ENCODE data around the gene MZF1.
"Not testable (repeated sequence)": the region's sequence is repeated elsewhere in the genome, so short reads cannot be mapped to it uniquely, and the experiment has no call there.

MZF1 gene

GRCh38 chr19:58577581-58577980, 4.4 kb upstream of the MZF1 start:
- H3K4me1 Mint-ChIP-seq = peaks cover 41% of the 10 kb centered on the region

GRCh38 chr19:58575183-58576041, 2.3 kb upstream of the MZF1 start:
- Mint-ChIP-seq H3K27me3 (no peaks in the 10 kb centered on the region), H3K9me3 (no peaks in the 10 kb centered on the region), H3K27ac (ENCODE audit: low read depth) (peak overlapping the region; percentile 100), H3K4me1 (peaks cover 42% of the 10 kb centered on the region), H3K4me3 (peak overlapping the region; percentile 87), H3K36me3 (ENCODE audit: insufficient read depth) (peaks cover 20% of the 10 kb centered on the region)
- DNase-seq (ENCODE audit: low spot score in 2 of 2) (peak; percentile 58), ATAC-seq (replicated peaks; ENCODE audit: extremely low read depth, poor library complexity, severe bottlenecking) (peak; percentile 22)

More at GRCh38 chr19:58577581-58577980, 4.4 kb upstream of the MZF1 start:
- H3K27me3 Mint-ChIP-seq; ATAC-seq (replicated peaks; ENCODE audit: extremely low read depth, poor library complexity, severe bottlenecking); H3K9me3 Mint-ChIP-seq; H3K4me3 Mint-ChIP-seq: not testable (repeated sequence)
- Mint-ChIP-seq H3K36me3 (ENCODE audit: insufficient read depth) (peaks cover 27% of the 10 kb centered on the region), H3K27ac (ENCODE audit: low read depth) (peak overlapping the region; percentile 79)
- DNase-seq (ENCODE audit: low spot score in 2 of 2) = peak in 1 of 2 donors; percentile 3

DNA sequence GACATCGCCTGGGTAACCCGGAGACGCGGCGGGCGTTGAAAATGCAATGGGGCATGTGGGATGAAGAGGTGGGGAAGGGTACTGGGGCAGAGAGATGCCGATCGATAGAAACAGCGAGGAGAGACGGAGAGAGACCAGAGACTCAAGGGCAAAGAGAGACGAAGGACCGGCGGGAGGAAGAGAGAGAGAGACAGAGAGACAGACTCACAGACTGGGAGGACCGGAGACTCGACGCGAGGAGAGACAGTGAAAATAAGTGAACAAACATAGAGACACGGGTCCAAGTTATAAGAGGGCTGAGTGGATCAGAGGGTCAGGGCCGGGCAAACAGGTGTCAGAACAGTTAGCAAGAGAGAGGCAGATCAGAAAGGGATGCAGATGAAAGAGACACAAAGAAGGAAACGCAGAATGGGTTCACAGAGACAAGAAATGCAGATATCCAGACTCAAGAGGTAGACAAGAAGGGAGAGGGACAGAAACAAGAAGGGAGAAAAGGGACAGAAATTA, 576 bp upstream of the MZF1 start:
- Mint-ChIP-seq H3K27me3 (no peaks in the 10 kb centered on the region), H3K27ac (ENCODE audit: low read depth) (peak overlapping the region; percentile 100), H3K36me3 (ENCODE audit: insufficient read depth) (peaks cover 17% of the 10 kb centered on the region), H3K4me3 (peak overlapping the region; percentile 87), H3K4me1 (peaks cover 34% of the 10 kb centered on the region), H3K9me3 (no peaks in the 10 kb centered on the region)
- no peak for ATAC-seq (replicated peaks; ENCODE audit: extremely low read depth, poor library complexity, severe bottlenecking)
- no peak for DNase-seq (ENCODE audit: low spot score in 2 of 2)

DNA sequence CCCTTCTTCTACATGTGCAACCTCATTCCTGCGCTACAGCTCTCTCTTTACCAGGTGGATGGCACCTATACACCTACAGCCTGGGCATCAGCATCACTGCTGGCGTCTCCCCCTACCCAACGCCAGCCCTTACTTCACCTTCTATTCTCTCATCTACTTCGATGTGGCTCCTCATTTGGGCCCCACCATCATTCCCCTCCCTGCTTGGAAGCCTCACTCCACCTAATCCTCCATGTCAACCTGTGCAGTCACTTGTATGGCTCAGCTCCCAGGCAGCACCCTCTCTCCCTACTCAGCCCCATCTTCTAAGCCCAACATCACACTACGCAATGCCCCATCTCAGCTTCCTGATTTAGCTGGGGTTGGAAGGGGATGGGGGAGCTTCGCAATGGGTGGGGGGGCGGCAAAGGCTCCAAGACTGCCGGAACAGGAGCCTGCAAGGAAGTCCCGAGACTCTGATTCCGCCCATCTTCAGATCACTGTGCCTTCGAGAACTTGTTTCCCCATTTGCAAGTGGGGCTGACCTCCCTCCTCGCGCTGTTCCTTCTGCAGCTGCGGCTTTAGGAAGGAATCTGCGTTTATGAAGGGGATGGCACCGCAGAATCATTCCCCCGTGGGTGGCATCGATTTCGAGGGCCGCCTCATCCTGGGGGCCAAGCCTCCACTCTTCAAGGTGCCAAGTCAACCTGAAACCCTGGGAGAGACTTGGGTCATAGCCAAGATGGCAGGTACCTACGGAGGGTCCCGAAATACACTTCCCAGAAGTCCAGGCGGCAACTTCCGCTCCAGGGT, 913 bp downstream of the MZF1 start:
- H3K36me3 Mint-ChIP-seq (ENCODE audit: insufficient read depth) = peaks cover 17% of the 10 kb centered on the region
- H3K9me3 Mint-ChIP-seq = no peaks in the 10 kb centered on the region
- DNase-seq (ENCODE audit: low spot score in 2 of 2) (no peak), ATAC-seq (replicated peaks; ENCODE audit: extremely low read depth, poor library complexity, severe bottlenecking) (no peak)
- H3K27me3 Mint-ChIP-seq = no peaks in the 10 kb centered on the region
- H3K4me1 Mint-ChIP-seq = peaks cover 37% of the 10 kb centered on the region
- peak overlapping the region; percentile 87 for H3K4me3 Mint-ChIP-seq
- peak overlapping the region; percentile 100 for H3K27ac Mint-ChIP-seq (ENCODE audit: low read depth)

DNA sequence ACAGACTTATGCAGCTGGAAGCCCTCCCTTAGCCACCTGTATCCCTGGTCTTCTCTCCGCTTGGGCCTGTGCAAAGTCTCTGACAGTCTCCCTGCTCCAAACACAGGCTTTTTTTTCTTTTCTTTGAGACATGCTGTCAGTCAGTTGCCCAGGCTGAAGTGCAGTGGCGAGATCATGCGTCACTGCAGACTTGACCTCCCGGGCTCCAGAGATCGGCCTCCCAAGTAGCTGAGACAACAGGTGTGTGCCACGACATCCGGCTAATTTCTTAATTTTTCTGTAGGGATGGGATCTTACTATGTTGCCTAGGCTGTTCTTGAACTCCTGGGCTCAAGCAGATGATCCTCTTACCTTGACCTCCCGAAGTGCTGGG, 1.6 kb downstream of the MZF1 start:
- ATAC-seq (replicated peaks; ENCODE audit: extremely low read depth, poor library complexity, severe bottlenecking) (no peak), DNase-seq (ENCODE audit: low spot score in 2 of 2) (no peak)
- Mint-ChIP-seq H3K9me3 (no peaks in the 10 kb centered on the region), H3K27ac (ENCODE audit: low read depth) (no peak overlapping the region), H3K4me3 (no peak overlapping the region), H3K27me3 (no peaks in the 10 kb centered on the region), H3K36me3 (ENCODE audit: insufficient read depth) (peaks cover 17% of the 10 kb centered on the region), H3K4me1 (peaks cover 37% of the 10 kb centered on the region)

GRCh38 chr19:58570770-58571574, 2.2 kb downstream of the MZF1 start:
- Mint-ChIP-seq H3K27me3 (no peaks in the 10 kb centered on the region), H3K27ac (ENCODE audit: low read depth) (no peak overlapping the region), H3K4me1 (peaks cover 36% of the 10 kb centered on the region), H3K4me3 (no peak overlapping the region), H3K9me3 (no peaks in the 10 kb centered on the region), H3K36me3 (ENCODE audit: insufficient read depth) (peaks cover 20% of the 10 kb centered on the region)
- no peak for ATAC-seq (replicated peaks; ENCODE audit: extremely low read depth, poor library complexity, severe bottlenecking)
- DNase-seq (ENCODE audit: low spot score in 2 of 2) = no peak

- Mint-ChIP-seq H3K9me3 (no peaks in the 10 kb centered on the region), H3K27ac (ENCODE audit: low read depth) (no peak overlapping the region), H3K36me3 (ENCODE audit: insufficient read depth) (peaks cover 17% of the 10 kb centered on the region), H3K4me3 (no peak overlapping the region), H3K4me1 (peaks cover 32% of the 10 kb centered on the region), H3K27me3 (no peaks in the 10 kb centered on the region)
- ATAC-seq (replicated peaks; ENCODE audit: extremely low read depth, poor library complexity, severe bottlenecking) = no peak
- no peak for DNase-seq (ENCODE audit: low spot score in 2 of 2)
Observed at GRCh38 chr19:58569943-58570670, 3.0 kb downstream of the MZF1 start.

- no peak for DNase-seq (ENCODE audit: low spot score in 2 of 2)
- no peak overlapping the region for H3K27ac Mint-ChIP-seq (ENCODE audit: low read depth)
- no peak overlapping the region for H3K4me3 Mint-ChIP-seq
- no peaks in the 10 kb centered on the region for H3K9me3 Mint-ChIP-seq
- peaks cover 16% of the 10 kb centered on the region for H3K36me3 Mint-ChIP-seq (ENCODE audit: insufficient read depth)
- ATAC-seq (replicated peaks; ENCODE audit: extremely low read depth, poor library complexity, severe bottlenecking) = no peak
- no peaks in the 10 kb centered on the region for H3K27me3 Mint-ChIP-seq
- H3K4me1 Mint-ChIP-seq = peaks cover 32% of the 10 kb centered on the region
Observed at GRCh38 chr19:58569191-58569942, 3.8 kb downstream of the MZF1 start.

- Mint-ChIP-seq H3K4me3 (no peak overlapping the region), H3K27me3 (no peaks in the 10 kb centered on the region), H3K4me1 (peaks cover 30% of the 10 kb centered on the region), H3K27ac (ENCODE audit: low read depth) (peak overlapping the region; percentile 29), H3K9me3 (no peaks in the 10 kb centered on the region), H3K36me3 (ENCODE audit: insufficient read depth) (peaks cover 16% of the 10 kb centered on the region)
- ATAC-seq (replicated peaks; ENCODE audit: extremely low read depth, poor library complexity, severe bottlenecking) (no peak), DNase-seq (ENCODE audit: low spot score in 2 of 2) (no peak)
Observed at GRCh38 chr19:58568453-58569130, 4.5 kb downstream of the MZF1 start.

DNA sequence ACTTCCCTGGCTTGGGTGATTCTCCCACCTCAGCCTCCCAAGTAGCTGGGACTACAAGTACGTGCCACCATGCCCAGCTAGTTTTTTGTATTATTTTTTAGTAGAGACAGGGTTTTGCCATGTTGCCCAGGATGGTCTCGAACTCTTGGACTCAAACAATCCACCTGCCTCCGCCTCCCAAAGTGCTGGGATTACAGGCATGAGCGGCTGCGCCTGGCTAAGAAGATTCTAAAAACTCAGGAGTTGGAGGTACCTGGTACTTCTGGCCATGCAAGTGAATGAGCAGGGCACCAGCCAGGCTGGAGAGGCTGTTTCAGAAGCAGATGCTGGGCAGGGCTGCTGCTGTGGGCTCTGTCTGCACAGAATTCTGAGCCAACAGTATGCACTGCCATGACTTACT, 6.1 kb downstream of the MZF1 start:
- H3K27me3 Mint-ChIP-seq = no peaks in the 10 kb centered on the region
- no peaks in the 10 kb centered on the region for H3K9me3 Mint-ChIP-seq
- no peak overlapping the region for H3K27ac Mint-ChIP-seq (ENCODE audit: low read depth)
- H3K36me3 Mint-ChIP-seq (ENCODE audit: insufficient read depth) = peaks cover 11% of the 10 kb centered on the region
- ATAC-seq (replicated peaks; ENCODE audit: extremely low read depth, poor library complexity, severe bottlenecking) (no peak), DNase-seq (ENCODE audit: low spot score in 2 of 2) (no peak)
- H3K4me1 Mint-ChIP-seq = peaks cover 23% of the 10 kb centered on the region
- H3K4me3 Mint-ChIP-seq = no peak overlapping the region

DNA sequence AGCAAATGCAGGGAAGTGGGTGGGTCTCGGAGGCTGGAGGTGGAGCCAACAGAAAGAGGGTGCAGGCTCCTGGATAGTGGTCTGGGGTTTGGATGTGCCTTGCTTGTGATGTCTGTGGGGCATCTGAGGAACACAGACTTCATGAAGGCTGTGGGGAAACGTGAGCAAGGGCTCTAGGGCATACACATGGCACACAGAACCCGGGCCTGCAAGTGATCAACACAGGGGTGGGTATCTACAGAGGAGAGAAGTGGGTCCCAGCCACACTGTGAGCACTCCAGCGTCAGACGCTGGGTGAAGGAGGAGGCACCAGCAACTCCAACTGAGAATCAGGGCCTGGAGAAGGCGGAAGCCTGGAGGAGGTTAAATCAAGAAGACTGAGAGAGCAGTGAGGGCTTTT, 9.3 kb downstream of the MZF1 start:
- H3K4me3 Mint-ChIP-seq = peak overlapping the region; percentile 16
- H3K27me3 Mint-ChIP-seq = no peaks in the 10 kb centered on the region
- H3K4me1 Mint-ChIP-seq = peaks cover 43% of the 10 kb centered on the region
- no peaks in the 10 kb centered on the region for H3K9me3 Mint-ChIP-seq
- peaks cover 19% of the 10 kb centered on the region for H3K36me3 Mint-ChIP-seq (ENCODE audit: insufficient read depth)
- ATAC-seq (replicated peaks; ENCODE audit: extremely low read depth, poor library complexity, severe bottlenecking) = no peak
- no peak for DNase-seq (ENCODE audit: low spot score in 2 of 2)
- no peak overlapping the region for H3K27ac Mint-ChIP-seq (ENCODE audit: low read depth)
